Adrenal gland (tissue), 5 donors: ENCODE measurements around the gene OR1F1.

Source experiments
- CTCF ChIP-seq, 6 experiments: fragments of 450-650 bp in 4 of 6; fragments of 200-600 bp in 2 of 6; sonication (generic) in 1 of 6; IDR thresholded peaks; 1 replicate in 5 of 6; 2 replicates in 1 of 6; pipeline versions ENCODE4 v1.5.1 to v1.8.0; 2016 to 2021; ENCODE audit warnings: antibody characterized with exemption in 6 of 6, mild to moderate bottlenecking in 2 of 6, moderate library complexity in 1 of 6
- POLR2A ChIP-seq, 2 donors: fragments of 450-650 bp; IDR thresholded peaks; one replicate each; pipeline ENCODE4 v1.6.1; 2017; ENCODE audit warnings: antibody characterized with exemption in 2 of 2, mild to moderate bottlenecking in 2 of 2, moderate library complexity in 1 of 2
- donor health status: DM: no; HTN: no; CAD: no.

- TF ChIP-seq CTCF (IDR thresholded peaks at IDR 0.05): no peak
- no peak for TF ChIP-seq POLR2A (IDR thresholded peaks at IDR 0.05)
Measured at GRCh38 chr16:3138342-3138741, 49.7 kb upstream of the OR1F1 start.
